ENCODE results near the gene SLC34A2.

The SLC34A2 gene

GRCh38 chr4:25635501-25635900, 20.1 kb upstream of the SLC34A2 start:
- Histone ChIP-seq H3K79me2 (ENCODE audit: control insufficient read depth, low read length) (no peaks in the 10 kb centered on the region), H3K27me3 (ENCODE audit: control insufficient read depth, low read length) (no peaks in the 10 kb centered on the region), H3K4me2 (ENCODE audit: low read length) (no peak overlapping the region), H3K27ac (ENCODE audit: low read depth, low read length) (no peak overlapping the region), H3K4me3 (ENCODE audit: low read length) (no peak overlapping the region), H3K36me3 (ENCODE audit: control insufficient read depth, low read length) (no peaks in the 10 kb centered on the region), H3K4me1 (ENCODE audit: control insufficient read depth, low read length) (no peaks in the 10 kb centered on the region), H3K9me3 (ENCODE audit: control insufficient read depth, insufficient read depth, low read length) (no peaks in the 10 kb centered on the region), H3F3A (ENCODE audit: control insufficient read depth, insufficient read depth) (no peaks in the 10 kb centered on the region), H4K20me1 (ENCODE audit: control insufficient read depth, insufficient read depth, low read depth, low read length) (no peaks in the 10 kb centered on the region), H3K9me2 (replicated peaks; ENCODE audit: control insufficient read depth, low read length) (no peaks in the 10 kb centered on the region)
- TF ChIP-seq CTCF (IDR thresholded peaks at IDR 0.05; ENCODE audit: low read depth, low read length, poor library complexity, severe bottlenecking) (no peak), EZH2phosphoT487 (IDR thresholded peaks at IDR 0.05; ENCODE audit: borderline replicate concordance, low read length) (no peak)

GRCh38 chr4:25637581-25638220, 17.9 kb upstream of the SLC34A2 start:
- H3K36me3 ChIP-seq (ENCODE audit: control insufficient read depth, low read length) = no peaks in the 10 kb centered on the region
- no peak overlapping the region for H3K27ac ChIP-seq (ENCODE audit: low read depth, low read length)
- H3K4me2 ChIP-seq (ENCODE audit: low read length) = no peak overlapping the region
- no peaks in the 10 kb centered on the region for H3K27me3 ChIP-seq (ENCODE audit: control insufficient read depth, low read length)
- H4K20me1 ChIP-seq (ENCODE audit: control insufficient read depth, insufficient read depth, low read depth, low read length) = no peaks in the 10 kb centered on the region
- H3K79me2 ChIP-seq (ENCODE audit: control insufficient read depth, low read length) = no peaks in the 10 kb centered on the region
- H3K9me3 ChIP-seq (ENCODE audit: control insufficient read depth, insufficient read depth, low read length) = no peaks in the 10 kb centered on the region
- TF ChIP-seq EZH2phosphoT487 (IDR thresholded peaks at IDR 0.05; ENCODE audit: borderline replicate concordance, low read length) (no peak), CTCF (IDR thresholded peaks at IDR 0.05; ENCODE audit: low read depth, low read length, poor library complexity, severe bottlenecking) (no peak)
- no peaks in the 10 kb centered on the region for H3K4me1 ChIP-seq (ENCODE audit: control insufficient read depth, low read length)
- H3K4me3 ChIP-seq (ENCODE audit: low read length) = no peak overlapping the region
- no peaks in the 10 kb centered on the region for H3K9me2 ChIP-seq (replicated peaks; ENCODE audit: control insufficient read depth, low read length)
- H3F3A ChIP-seq (ENCODE audit: control insufficient read depth, insufficient read depth) = no peaks in the 10 kb centered on the region

GRCh38 chr4:25638221-25638601, 17.4 kb upstream of the SLC34A2 start:
- no peak overlapping the region for H3K4me2 ChIP-seq (ENCODE audit: low read length)
- no peaks in the 10 kb centered on the region for H3F3A ChIP-seq (ENCODE audit: control insufficient read depth, insufficient read depth)
- no peaks in the 10 kb centered on the region for H4K20me1 ChIP-seq (ENCODE audit: control insufficient read depth, insufficient read depth, low read depth, low read length)
- no peaks in the 10 kb centered on the region for H3K4me1 ChIP-seq (ENCODE audit: control insufficient read depth, low read length)
- no peak overlapping the region for H3K27ac ChIP-seq (ENCODE audit: low read depth, low read length)
- no peak for TF ChIP-seq CTCF (IDR thresholded peaks at IDR 0.05; ENCODE audit: low read depth, low read length, poor library complexity, severe bottlenecking)
- TF ChIP-seq EZH2phosphoT487 (IDR thresholded peaks at IDR 0.05; ENCODE audit: borderline replicate concordance, low read length) = no peak
- H3K36me3 ChIP-seq (ENCODE audit: control insufficient read depth, low read length) = no peaks in the 10 kb centered on the region
- no peaks in the 10 kb centered on the region for H3K9me3 ChIP-seq (ENCODE audit: control insufficient read depth, insufficient read depth, low read length)
- no peaks in the 10 kb centered on the region for H3K27me3 ChIP-seq (ENCODE audit: control insufficient read depth, low read length)
- H3K4me3 ChIP-seq (ENCODE audit: low read length) = no peak overlapping the region
- H3K79me2 ChIP-seq (ENCODE audit: control insufficient read depth, low read length) = no peaks in the 10 kb centered on the region
- no peaks in the 10 kb centered on the region for H3K9me2 ChIP-seq (replicated peaks; ENCODE audit: control insufficient read depth, low read length)
